OCI-LY1 (cell line): ENCODE measurements around the gene FAM53B.

Source experiments
- CTCF ChIP-seq: fragments of 200-600 bp; sonication (generic), shearing (Covaris generic); IDR thresholded peaks from 2 replicates; pipeline ENCODE4 v1.5.1; 2017; ENCODE audit warnings: mild to moderate bottlenecking, antibody characterized with exemption, low read length, moderate library complexity, mixed read lengths
- EZH2 ChIP-seq: fragments of 200-600 bp; sonication (generic), shearing (Covaris generic); IDR thresholded peaks from 2 replicates; pipeline ENCODE4 v1.8.0; 2017; ENCODE audit warnings: borderline replicate concordance, mixed run types, mild to moderate bottlenecking, antibody characterized with exemption, low read length, moderate library complexity, mixed read lengths

- TF ChIP-seq CTCF (no peak), EZH2 (no peak)
Measured at GRCh38 chr10:124642088-124642710, 102.0 kb downstream of the FAM53B start.
